ENCODE measurements around the gene SLU7.

Gene SLU7

GRCh38 chr5:160363211-160363610, 55.7 kb downstream of the SLU7 start:
- Histone ChIP-seq H3K27ac (ENCODE audit: low read length) (no peak overlapping the region), H3K9me3 (ENCODE audit: insufficient read depth, low read length, severe bottlenecking) (no peaks in the 10 kb centered on the region), H3K79me2 (ENCODE audit: insufficient read depth, low read length) (no peaks in the 10 kb centered on the region), H3K36me3 (ENCODE audit: insufficient read depth, low read length) (no peaks in the 10 kb centered on the region), H4K20me1 (ENCODE audit: insufficient read depth, low read length) (no peaks in the 10 kb centered on the region), H3K9ac (ENCODE audit: low read depth, low read length) (no peak overlapping the region), H2AFZ (ENCODE audit: low read depth, low read length) (no peak overlapping the region), H3K27me3 (ENCODE audit: insufficient read depth, low read length, poor library complexity) (no peaks in the 10 kb centered on the region), H3K4me1 (ENCODE audit: insufficient read depth, low read length) (no peaks in the 10 kb centered on the region), H3K4me3 (ENCODE audit: low read depth in 1 of 2, low read length in 2 of 2) (no peak overlapping the region), H3K4me2 (ENCODE audit: insufficient read depth, low read length) (no peak overlapping the region)
- no peak for ATAC-seq (ENCODE audit: insufficient read depth, low read depth)
- no peak for DNase-seq
- TF ChIP-seq EZH2 (IDR thresholded peaks at IDR 0.05; ENCODE audit: borderline replicate concordance, low read depth, low read length, severe bottlenecking) (no peak), CTCF (IDR thresholded peaks at IDR 0.05; ENCODE audit: borderline replicate concordance, extremely low read depth, low read length, poor library complexity, severe bottlenecking) (no peak)

GRCh38 chr5:160361624-160362228, 57.2 kb downstream of the SLU7 start:
- Histone ChIP-seq H3K4me2 (ENCODE audit: insufficient read depth, low read length) (no peak overlapping the region), H3K4me1 (ENCODE audit: insufficient read depth, low read length) (no peaks in the 10 kb centered on the region), H3K9ac (ENCODE audit: low read depth, low read length) (no peak overlapping the region), H3K4me3 (ENCODE audit: low read depth in 1 of 2, low read length in 2 of 2) (no peak overlapping the region), H3K36me3 (ENCODE audit: insufficient read depth, low read length) (no peaks in the 10 kb centered on the region), H2AFZ (ENCODE audit: low read depth, low read length) (no peak overlapping the region), H4K20me1 (ENCODE audit: insufficient read depth, low read length) (no peaks in the 10 kb centered on the region), H3K27me3 (ENCODE audit: insufficient read depth, low read length, poor library complexity) (no peaks in the 10 kb centered on the region), H3K9me3 (ENCODE audit: insufficient read depth, low read length, severe bottlenecking) (no peaks in the 10 kb centered on the region), H3K79me2 (ENCODE audit: insufficient read depth, low read length) (no peaks in the 10 kb centered on the region), H3K27ac (ENCODE audit: low read length) (no peak overlapping the region)
- no peak for TF ChIP-seq CTCF (IDR thresholded peaks at IDR 0.05; ENCODE audit: borderline replicate concordance, extremely low read depth, low read length, poor library complexity, severe bottlenecking)
- no peak for TF ChIP-seq EZH2 (IDR thresholded peaks at IDR 0.05; ENCODE audit: borderline replicate concordance, low read depth, low read length, severe bottlenecking)
- DNase-seq (no peak), ATAC-seq (ENCODE audit: insufficient read depth, low read depth) (no peak)

GRCh38 chr5:160360310-160360709, 58.6 kb downstream of the SLU7 start:
- Histone ChIP-seq H3K27ac (ENCODE audit: low read length) (no peak overlapping the region), H4K20me1 (ENCODE audit: insufficient read depth, low read length) (no peaks in the 10 kb centered on the region), H3K4me1 (ENCODE audit: insufficient read depth, low read length) (no peaks in the 10 kb centered on the region), H3K27me3 (ENCODE audit: insufficient read depth, low read length, poor library complexity) (no peaks in the 10 kb centered on the region), H3K4me3 (ENCODE audit: low read depth in 1 of 2, low read length in 2 of 2) (no peak overlapping the region), H2AFZ (ENCODE audit: low read depth, low read length) (no peak overlapping the region), H3K9me3 (ENCODE audit: insufficient read depth, low read length, severe bottlenecking) (no peaks in the 10 kb centered on the region), H3K79me2 (ENCODE audit: insufficient read depth, low read length) (no peaks in the 10 kb centered on the region), H3K9ac (ENCODE audit: low read depth, low read length) (no peak overlapping the region), H3K36me3 (ENCODE audit: insufficient read depth, low read length) (no peaks in the 10 kb centered on the region), H3K4me2 (ENCODE audit: insufficient read depth, low read length) (no peak overlapping the region)
- DNase-seq (no peak), ATAC-seq (ENCODE audit: insufficient read depth, low read depth) (no peak)
- no peak for TF ChIP-seq EZH2 (IDR thresholded peaks at IDR 0.05; ENCODE audit: borderline replicate concordance, low read depth, low read length, severe bottlenecking)
- no peak for TF ChIP-seq CTCF (IDR thresholded peaks at IDR 0.05; ENCODE audit: borderline replicate concordance, extremely low read depth, low read length, poor library complexity, severe bottlenecking)
